Measurements from ENCODE around the gene GRK5.
A peak's percentile ranks its signal among the peaks of the same experiment; 100 is the strongest.

Gene GRK5

GRCh38 chr10:119448628-119449584 lies 241.5 kb downstream of the GRK5 start:
- Histone ChIP-seq H2BK5ac (ENCODE audit: low read depth, low read length, poor library complexity) (no peak overlapping the region), H3K4ac (ENCODE audit: low read depth, low read length) (no peak overlapping the region), H3K79me1 (ENCODE audit: low read length) (no peaks in the 10 kb centered on the region), H2AFZ (ENCODE audit: insufficient read depth, low read length, poor library complexity) (no peak overlapping the region), H4K8ac (ENCODE audit: low read depth, low read length) (no peak overlapping the region), H3K36me3 (ENCODE audit: control insufficient read depth in 1 of 2, insufficient read depth in 2 of 2, low read length in 2 of 2) (no peaks in the 10 kb centered on the region), H3K14ac (ENCODE audit: low read length) (no peak overlapping the region), H4K12ac (ENCODE audit: low read depth, low read length) (no peak overlapping the region), H3K4me3 (ENCODE audit: low read depth, low read length) (no peak overlapping the region), H3K18ac (ENCODE audit: low read length) (no peak overlapping the region), H3K9ac (ENCODE audit: low read length) (no peak overlapping the region), H2AK5ac (ENCODE audit: low read length) (no peak overlapping the region), H3K23ac (ENCODE audit: low read length) (no peak overlapping the region), H4K91ac (ENCODE audit: low read depth, low read length) (no peak overlapping the region), H3K4me1 (ENCODE audit: control insufficient read depth in 1 of 2, insufficient read depth in 2 of 2, low read length in 2 of 2) (no peaks in the 10 kb centered on the region), H2BK120ac (ENCODE audit: insufficient read depth, low read length, poor library complexity) (no peak overlapping the region), H2BK12ac (ENCODE audit: low read length) (no peak overlapping the region), H3K4me2 (ENCODE audit: low read length) (no peak overlapping the region), H3K79me2 (ENCODE audit: control insufficient read depth, insufficient read depth, low read length, poor library complexity) (no peaks in the 10 kb centered on the region), H3K27me3 (ENCODE audit: insufficient read depth, low read length) (no peaks in the 10 kb centered on the region), H3K9me3 (ENCODE audit: insufficient read depth, low read depth, low read length) (no peaks in the 10 kb centered on the region), H3K27ac (ENCODE audit: low read depth, low read length) (no peak overlapping the region)
- DNase-seq = no peak
- no CpG with 5 or more reads among the region's 26 CpGs for WGBS (ENCODE audit: extremely low coverage, insufficient coverage, insufficient read length)

GRCh38 chr10:119449760-119450461 lies 242.5 kb downstream of the GRK5 start:
- H3K14ac ChIP-seq (ENCODE audit: low read length) = no peak overlapping the region
- no peaks in the 10 kb centered on the region for H3K27me3 ChIP-seq (ENCODE audit: insufficient read depth, low read length)
- H3K23ac ChIP-seq (ENCODE audit: low read length) = no peak overlapping the region
- no peak overlapping the region for H3K18ac ChIP-seq (ENCODE audit: low read length)
- H3K79me2 ChIP-seq (ENCODE audit: control insufficient read depth, insufficient read depth, low read length, poor library complexity) = no peaks in the 10 kb centered on the region
- no peak overlapping the region for H3K4me2 ChIP-seq (ENCODE audit: low read length)
- H2BK5ac ChIP-seq (ENCODE audit: low read depth, low read length, poor library complexity) = no peak overlapping the region
- peaks cover 3% of the 10 kb centered on the region in 2 experiments for H3K4me1 ChIP-seq (ENCODE audit: control insufficient read depth in 1 of 2, insufficient read depth in 2 of 2, low read length in 2 of 2)
- no peak overlapping the region for H4K12ac ChIP-seq (ENCODE audit: low read depth, low read length)
- no peak overlapping the region for H3K27ac ChIP-seq (ENCODE audit: low read depth, low read length)
- no peak overlapping the region for H4K8ac ChIP-seq (ENCODE audit: low read depth, low read length)
- H2BK120ac ChIP-seq (ENCODE audit: insufficient read depth, low read length, poor library complexity) = no peak overlapping the region
- no peak overlapping the region for H4K91ac ChIP-seq (ENCODE audit: low read depth, low read length)
- H3K4me3 ChIP-seq (ENCODE audit: low read depth, low read length) = no peak overlapping the region
- no peak overlapping the region for H2BK12ac ChIP-seq (ENCODE audit: low read length)
- H2AK5ac ChIP-seq (ENCODE audit: low read length) = no peak overlapping the region
- no peaks in the 10 kb centered on the region for H3K9me3 ChIP-seq (ENCODE audit: insufficient read depth, low read depth, low read length)
- WGBS (ENCODE audit: extremely low coverage, insufficient coverage, insufficient read length) = no CpG with 5 or more reads among the region's 16 CpGs
- DNase-seq = peak; percentile 54 to 73
- H3K79me1 ChIP-seq (ENCODE audit: low read length) = no peaks in the 10 kb centered on the region
- no peaks in the 10 kb centered on the region for H3K36me3 ChIP-seq (ENCODE audit: control insufficient read depth in 1 of 2, insufficient read depth in 2 of 2, low read length in 2 of 2)
- H3K4ac ChIP-seq (ENCODE audit: low read depth, low read length) = no peak overlapping the region
- H3K9ac ChIP-seq (ENCODE audit: low read length) = no peak overlapping the region
- no peak overlapping the region for H2AFZ ChIP-seq (ENCODE audit: insufficient read depth, low read length, poor library complexity)

- H3K79me1 ChIP-seq (ENCODE audit: low read length) = no peaks in the 10 kb centered on the region
- no peak overlapping the region for H3K9ac ChIP-seq (ENCODE audit: low read length)
- no peak overlapping the region for H3K27ac ChIP-seq (ENCODE audit: low read depth, low read length)
- no peak overlapping the region for H2BK120ac ChIP-seq (ENCODE audit: insufficient read depth, low read length, poor library complexity)
- no peak overlapping the region for H4K91ac ChIP-seq (ENCODE audit: low read depth, low read length)
- H2AFZ ChIP-seq (ENCODE audit: insufficient read depth, low read length, poor library complexity) = no peak overlapping the region
- H3K14ac ChIP-seq (ENCODE audit: low read length) = no peak overlapping the region
- no peak overlapping the region for H3K4ac ChIP-seq (ENCODE audit: low read depth, low read length)
- H3K79me2 ChIP-seq (ENCODE audit: control insufficient read depth, insufficient read depth, low read length, poor library complexity) = no peaks in the 10 kb centered on the region
- no peak overlapping the region for H3K18ac ChIP-seq (ENCODE audit: low read length)
- H3K36me3 ChIP-seq (ENCODE audit: control insufficient read depth in 1 of 2, insufficient read depth in 2 of 2, low read length in 2 of 2) = no peaks in the 10 kb centered on the region
- H3K4me1 ChIP-seq (ENCODE audit: control insufficient read depth in 1 of 2, insufficient read depth in 2 of 2, low read length in 2 of 2) = peaks cover 3% of the 10 kb centered on the region in 2 experiments
- H3K4me3 ChIP-seq (ENCODE audit: low read depth, low read length) = no peak overlapping the region
- H2BK5ac ChIP-seq (ENCODE audit: low read depth, low read length, poor library complexity) = no peak overlapping the region
- no peak overlapping the region for H3K4me2 ChIP-seq (ENCODE audit: low read length)
- DNase-seq = no peak
- no CpG with 5 or more reads among the region's 16 CpGs for WGBS (ENCODE audit: extremely low coverage, insufficient coverage, insufficient read length)
- H3K9me3 ChIP-seq (ENCODE audit: insufficient read depth, low read depth, low read length) = no peaks in the 10 kb centered on the region
- H4K12ac ChIP-seq (ENCODE audit: low read depth, low read length) = no peak overlapping the region
- H3K23ac ChIP-seq (ENCODE audit: low read length) = no peak overlapping the region
- H2BK12ac ChIP-seq (ENCODE audit: low read length) = no peak overlapping the region
- H2AK5ac ChIP-seq (ENCODE audit: low read length) = no peak overlapping the region
- no peak overlapping the region for H4K8ac ChIP-seq (ENCODE audit: low read depth, low read length)
- no peaks in the 10 kb centered on the region for H3K27me3 ChIP-seq (ENCODE audit: insufficient read depth, low read length)
Measured at GRCh38 chr10:119450606-119451299, 243.4 kb downstream of the GRK5 start.

GRCh38 chr10:119451300-119451896 lies 244.0 kb downstream of the GRK5 start:
- Histone ChIP-seq H3K4me1 (ENCODE audit: control insufficient read depth in 1 of 2, insufficient read depth in 2 of 2, low read length in 2 of 2) (peaks cover 3% of the 10 kb centered on the region in 2 experiments), H2AK5ac (ENCODE audit: low read length) (no peak overlapping the region), H4K12ac (ENCODE audit: low read depth, low read length) (no peak overlapping the region), H2BK12ac (ENCODE audit: low read length) (no peak overlapping the region), H3K4me3 (ENCODE audit: low read depth, low read length) (no peak overlapping the region), H3K79me1 (ENCODE audit: low read length) (no peaks in the 10 kb centered on the region), H3K4me2 (ENCODE audit: low read length) (no peak overlapping the region), H3K14ac (ENCODE audit: low read length) (no peak overlapping the region), H3K27ac (ENCODE audit: low read depth, low read length) (no peak overlapping the region), H4K91ac (ENCODE audit: low read depth, low read length) (no peak overlapping the region), H2BK120ac (ENCODE audit: insufficient read depth, low read length, poor library complexity) (no peak overlapping the region), H3K4ac (ENCODE audit: low read depth, low read length) (no peak overlapping the region), H3K9me3 (ENCODE audit: insufficient read depth, low read depth, low read length) (no peaks in the 10 kb centered on the region), H2AFZ (ENCODE audit: insufficient read depth, low read length, poor library complexity) (no peak overlapping the region), H2BK5ac (ENCODE audit: low read depth, low read length, poor library complexity) (no peak overlapping the region), H4K8ac (ENCODE audit: low read depth, low read length) (no peak overlapping the region), H3K27me3 (ENCODE audit: insufficient read depth, low read length) (no peaks in the 10 kb centered on the region), H3K79me2 (ENCODE audit: control insufficient read depth, insufficient read depth, low read length, poor library complexity) (no peaks in the 10 kb centered on the region), H3K36me3 (ENCODE audit: control insufficient read depth in 1 of 2, insufficient read depth in 2 of 2, low read length in 2 of 2) (no peaks in the 10 kb centered on the region), H3K9ac (ENCODE audit: low read length) (no peak overlapping the region), H3K23ac (ENCODE audit: low read length) (no peak overlapping the region), H3K18ac (ENCODE audit: low read length) (no peak overlapping the region)
- DNase-seq = no peak
- WGBS (ENCODE audit: extremely low coverage, insufficient coverage, insufficient read length) = no CpG with 5 or more reads among the region's 16 CpGs
